Gastroesophageal sphincter (tissue), 4 donors: Measurements from ENCODE around the gene ZNF521. TPM values are rescaled to one million over a fixed set of nuclear protein-coding genes. Genes with fewer than 3 reads are reported as not detected.

ENCODE experiments used
- ATAC-seq: fragments of 150-250 bp; one replicate; pipeline ENCODE4 v1.9.1; 2016; ENCODE audit warnings: mild to moderate bottlenecking, moderate library complexity
- H3K27ac ChIP-seq, 4 donors: fragments of 200-600 bp; sonication (generic) in 3 of 4; 1 replicate in 3 of 4; 2 replicates in 1 of 4; pipeline ENCODE4 v1.5.1; 2016 to 2019
- H3K27me3 ChIP-seq: fragments of 200-600 bp; sonication (generic); one replicate; pipeline ENCODE4 v1.5.1; 2019
- H3K36me3 ChIP-seq, 2 donors: fragments of 200-600 bp; sonication (generic); one replicate each; pipeline ENCODE4 v1.5.1; 2019; ENCODE audit warnings: control low read depth in 1 of 2
- H3K4me1 ChIP-seq, 3 donors: fragments of 200-600 bp; sonication (generic); 1 replicate in 2 of 3; 2 replicates in 1 of 3; pipeline ENCODE4 v1.5.1; 2016 to 2019; ENCODE audit warnings: control low read depth in 2 of 3
- H3K4me3 ChIP-seq, 2 donors: fragments of 200-600 bp; sonication (generic); one replicate each; pipeline ENCODE4 v1.5.1; 2019; ENCODE audit warnings: mild to moderate bottlenecking in 1 of 2, moderate library complexity in 1 of 2
- H3K9me3 ChIP-seq, 3 donors: fragments of 200-600 bp; sonication (generic); one replicate each; pipeline ENCODE4 v1.5.1; 2017 to 2019; ENCODE audit warnings: control low read depth in 2 of 3
- CTCF ChIP-seq, 4 experiments: fragments of 200-600 bp in 2 of 4; fragments of 450-650 bp in 2 of 4; sonication (generic) in 1 of 4; IDR thresholded peaks; one replicate each; pipeline ENCODE4 v1.5.1; 2017 to 2019; ENCODE audit warnings: antibody characterized with exemption in 4 of 4, mild to moderate bottlenecking in 2 of 4, moderate library complexity in 2 of 4
- EP300 ChIP-seq: sonication (generic); formaldehyde crosslinking; IDR thresholded peaks from one replicate; pipeline ENCODE4 v1.6.1; 2017; ENCODE audit warnings: antibody characterized with exemption, mild to moderate bottlenecking
- POLR2A ChIP-seq, 2 donors: fragments of 450-650 bp; IDR thresholded peaks; one replicate each; pipeline ENCODE4 v1.6.1; 2017; ENCODE audit warnings: antibody characterized with exemption in 2 of 2, mild to moderate bottlenecking in 2 of 2, moderate library complexity in 1 of 2
- POLR2AphosphoS5 ChIP-seq: sonication (generic); formaldehyde crosslinking; IDR thresholded peaks from one replicate; pipeline ENCODE4 v1.6.1; 2017; ENCODE audit warnings: antibody characterized with exemption
- WGBS, 2 donors: methylation state at CpG; one replicate each; pipeline ENCODE4 v1.1.5; 2018; ENCODE audit warnings: low coverage in 1 of 2; 5-methylcytosine and 5-hydroxymethylcytosine counted together
- total RNA-seq, 4 donors: library from RNA; depleted of rRNA; stranded (reverse); fragments of >200 nt; gene quantifications; one replicate each; pipeline ENCODE4 v1.1.0, GENCODE V29; 2016

Gene ZNF521
- total RNA-seq, 4 donors from 2014 or later = 9.9 to 29.3 (median 13.4) TPM

GRCh38 chr18:25235401-25236042 lies 116.4 kb downstream of the ZNF521 start:
- no peak for ATAC-seq
- peaks cover 0 to 25% (median 7%) of the 10 kb centered on the region in 3 donors for H3K4me1 ChIP-seq
- 58 to 71% methylated on average over 9 of the region's 9 CpGs for WGBS, 2 donors
- TF ChIP-seq POLR2AphosphoS5 = no peak
- no peak for TF ChIP-seq EP300
- no peak for TF ChIP-seq CTCF (IDR thresholded peaks at IDR 0.05)
- TF ChIP-seq POLR2A (IDR thresholded peaks at IDR 0.05) = no peak
- H3K27me3 ChIP-seq = no peaks in the 10 kb centered on the region
- no peak overlapping the region for H3K27ac ChIP-seq
- H3K9me3 ChIP-seq = no peaks in the 10 kb centered on the region
- H3K4me3 ChIP-seq = no peak overlapping the region
- H3K36me3 ChIP-seq = no peaks in the 10 kb centered on the region

- WGBS, 2 donors = 82 to 83% methylated on average over 3 of the region's 3 CpGs
- Histone ChIP-seq H3K4me3 (no peak overlapping the region), H3K9me3 (no peaks in the 10 kb centered on the region), H3K36me3 (no peaks in the 10 kb centered on the region), H3K27me3 (no peaks in the 10 kb centered on the region), H3K27ac (peak overlapping the region in 1 of 4 donors; percentile 42), H3K4me1 (peaks cover 0 to 28% (median 14%) of the 10 kb centered on the region in 3 donors)
- ATAC-seq = no peak
- TF ChIP-seq POLR2AphosphoS5 (no peak), POLR2A (IDR thresholded peaks at IDR 0.05) (no peak), EP300 (no peak), CTCF (IDR thresholded peaks at IDR 0.05) (no peak)
These were observed 117.1 kb downstream of the ZNF521 start for GRCh38 chr18:25234740-25235345.

GRCh38 chr18:25234322-25234639 lies 117.7 kb downstream of the ZNF521 start:
- H3K36me3 ChIP-seq = no peaks in the 10 kb centered on the region
- 71 to 88% methylated on average over 1 of the region's 1 CpG for WGBS, 2 donors
- TF ChIP-seq EP300 (no peak), CTCF (IDR thresholded peaks at IDR 0.05) (no peak), POLR2A (IDR thresholded peaks at IDR 0.05) (no peak)
- H3K9me3 ChIP-seq = no peaks in the 10 kb centered on the region
- peaks cover 0 to 26% (median 15%) of the 10 kb centered on the region in 3 donors for H3K4me1 ChIP-seq
- H3K27me3 ChIP-seq = no peaks in the 10 kb centered on the region
- no peak overlapping the region for H3K4me3 ChIP-seq
- no peak for ATAC-seq
- H3K27ac ChIP-seq = peak overlapping the region in 3 of 4 donors; percentile 24 to 59 (median 42)

GRCh38 chr18:25233528-25234321 lies 118.2 kb downstream of the ZNF521 start:
- Histone ChIP-seq H3K36me3 (no peaks in the 10 kb centered on the region), H3K27ac (peak overlapping the region in 3 of 4 donors; percentile 24 to 59 (median 42)), H3K4me3 (no peak overlapping the region), H3K9me3 (no peaks in the 10 kb centered on the region), H3K4me1 (peaks cover 0 to 27% (median 15%) of the 10 kb centered on the region in 3 donors), H3K27me3 (no peaks in the 10 kb centered on the region)
- 39 to 48% methylated on average over 10 to 12 of the region's 12 CpGs for WGBS, 2 donors
- peak; percentile 28 for ATAC-seq
- TF ChIP-seq POLR2AphosphoS5 = no peak
- TF ChIP-seq POLR2A (IDR thresholded peaks at IDR 0.05) = no peak
- no peak for TF ChIP-seq CTCF (IDR thresholded peaks at IDR 0.05)
- no peak for TF ChIP-seq EP300
